ENCODE results near the gene RBL2. TPM values are rescaled to one million over a fixed set of nuclear protein-coding genes. Genes with fewer than 3 reads are reported as not detected.

Gene RBL2
- total and polyA plus RNA-seq, 2 of the 13 experiments (the other 11 are each of a cell fraction or from before 2014, with no cell fraction given): 41.2 to 60.9 TPM

GRCh38 chr16:53458635-53459034, 24.4 kb downstream of the RBL2 start:
- WGBS (ENCODE audit: low lambda C conversion rate): 98% methylated on average over 8 of the region's 8 CpGs
- no peak for FAIRE-seq
- no peak overlapping the region for H3K27ac ChIP-seq (ENCODE audit: extremely low read length, insufficient read depth, low read length)
- intact Hi-C loops (cut with micrococcal nuclease; ENCODE audit: unreplicated experiment) (no loop called here), in situ Hi-C loops (cut with HindIII; ENCODE audit: extremely low pct_ligation_motif_present, low pct_unique_long_range_greater_than_20kb) (no loop called here)
- H3K4me1 ChIP-seq (ENCODE audit: insufficient read depth, low read length): no peaks in the 10 kb centered on the region
- no peaks in the 10 kb centered on the region for H3K27me3 ChIP-seq (ENCODE audit: control insufficient read depth in 1 of 2, insufficient read depth in 2 of 2, low read length in 2 of 2)
- no peak for DNase-seq (ENCODE audit: low spot score)
- TF ChIP-seq ZNF264 (CRISPR knock-in tag; IDR thresholded peaks at IDR 0.05) (no peak), ZNF180 (CRISPR knock-in tag; IDR thresholded peaks at IDR 0.05; ENCODE audit: borderline replicate concordance, low read depth) (no peak)
- H3K4me2 ChIP-seq (ENCODE audit: low read depth, low read length): no peak overlapping the region
- no peaks in the 10 kb centered on the region for H3K79me2 ChIP-seq (ENCODE audit: insufficient read depth, low read length)
- ChIA-PET CTCF (ENCODE audit: low intra/inter-chr PET ratio, low total read pairs) (no interaction called here), POLR2A (no interaction called here)
- H3K36me3 ChIP-seq (replicated peaks in 1 of 2; ENCODE audit: control insufficient read depth in 1 of 2, insufficient read depth in 2 of 2, low read length in 2 of 2): peaks cover 17 to 81% of the 10 kb centered on the region in 2 experiments
- no peak overlapping the region for H3K4me3 ChIP-seq (replicated peaks in 1 of 3; ENCODE audit: insufficient read depth in 1 of 3, low read depth in 2 of 3, low read length in 3 of 3)
- BruUV-seq (replicated peaks): no TSS peak
- H3K9ac ChIP-seq (ENCODE audit: insufficient read depth, low read depth, low read length): no peak overlapping the region
- H4K20me1 ChIP-seq (ENCODE audit: insufficient read depth, low read length): no peaks in the 10 kb centered on the region
- H2AFZ ChIP-seq (ENCODE audit: low read length): no peak overlapping the region
- H3K9me3 ChIP-seq (ENCODE audit: low read length): no peaks in the 10 kb centered on the region
- no peak for ATAC-seq

- POLR2A ChIA-PET: interaction anchor here (0.5 kb wide), 1 partner anchor 992 kb away, joined by 3 read pairs; no protein-coding TSS in a partner anchor
- 89% methylated on average over 6 of the region's 6 CpGs for WGBS (ENCODE audit: low lambda C conversion rate)
- intact Hi-C loops (cut with micrococcal nuclease; ENCODE audit: unreplicated experiment) (no loop called here), in situ Hi-C loops (cut with HindIII; ENCODE audit: extremely low pct_ligation_motif_present, low pct_unique_long_range_greater_than_20kb) (no loop called here)
- FAIRE-seq (no peak), ATAC-seq (no peak), DNase-seq (ENCODE audit: low spot score) (no peak)
- H3K27me3 ChIP-seq (ENCODE audit: control insufficient read depth in 1 of 2, insufficient read depth in 2 of 2, low read length in 2 of 2): no peaks in the 10 kb centered on the region
- no peaks in the 10 kb centered on the region for H3K79me2 ChIP-seq (ENCODE audit: insufficient read depth, low read length)
- H3K36me3 ChIP-seq (replicated peaks in 1 of 2; ENCODE audit: control insufficient read depth in 1 of 2, insufficient read depth in 2 of 2, low read length in 2 of 2): peaks cover 29 to 63% of the 10 kb centered on the region in 2 experiments
- no peaks in the 10 kb centered on the region for H4K20me1 ChIP-seq (ENCODE audit: insufficient read depth, low read length)
- H3K4me3 ChIP-seq (replicated peaks in 1 of 3; ENCODE audit: insufficient read depth in 1 of 3, low read depth in 2 of 3, low read length in 3 of 3): no peak overlapping the region
- BruUV-seq (replicated peaks): no TSS peak
- no peak overlapping the region for H3K9ac ChIP-seq (ENCODE audit: insufficient read depth, low read depth, low read length)
- H2AFZ ChIP-seq (ENCODE audit: low read length): no peak overlapping the region
- no peaks in the 10 kb centered on the region for H3K9me3 ChIP-seq (ENCODE audit: low read length)
- H3K4me1 ChIP-seq (ENCODE audit: insufficient read depth, low read length): no peaks in the 10 kb centered on the region
- no peak overlapping the region for H3K4me2 ChIP-seq (ENCODE audit: low read depth, low read length)
- CTCF ChIA-PET (ENCODE audit: low intra/inter-chr PET ratio, low total read pairs): no interaction called here
- H3K27ac ChIP-seq (ENCODE audit: extremely low read length, insufficient read depth, low read length): no peak overlapping the region
- no peak for TF ChIP-seq TSC22D2 (CRISPR knock-in tag; IDR thresholded peaks at IDR 0.05; ENCODE audit: borderline replicate concordance)
- no peak for TF ChIP-seq NR0B2 (CRISPR knock-in tag; IDR thresholded peaks at IDR 0.05)
- no peak for TF ChIP-seq DBP (CRISPR knock-in tag; IDR thresholded peaks at IDR 0.05; ENCODE audit: not compliant biosample characterization)
- no peak for TF ChIP-seq ZMAT5 (CRISPR knock-in tag; IDR thresholded peaks at IDR 0.05; ENCODE audit: borderline replicate concordance, low read depth)
- TF ChIP-seq SNRNP70 (IDR thresholded peaks at IDR 0.05; ENCODE audit: low read depth, low read length): no peak
- TF ChIP-seq ARID5B (CRISPR knock-in tag; IDR thresholded peaks at IDR 0.05): no peak
- TF ChIP-seq RXRB (CRISPR knock-in tag; IDR thresholded peaks at IDR 0.05; ENCODE audit: borderline replicate concordance): no peak
- TF ChIP-seq FOXM1 (CRISPR knock-in tag; IDR thresholded peaks at IDR 0.05): no peak
- TF ChIP-seq ZNF337 (CRISPR knock-in tag; IDR thresholded peaks at IDR 0.05; ENCODE audit: borderline replicate concordance, low read depth): no peak
- no peak for TF ChIP-seq SOX6 (IDR thresholded peaks at IDR 0.05)
- no peak for TF ChIP-seq SOX6 (CRISPR knock-in tag; IDR thresholded peaks at IDR 0.05)
Measured at GRCh38 chr16:53465606-53466280, 31.5 kb downstream of the RBL2 start.

All from HepG2 (cell line).